OCI-LY1 (cell line): ENCODE measurements around the gene ABHD17B.

Experiments used
- CTCF ChIP-seq: fragments of 200-600 bp; sonication (generic), shearing (Covaris generic); IDR thresholded peaks from 2 replicates; pipeline ENCODE4 v1.5.1; 2017; ENCODE audit warnings: mild to moderate bottlenecking, antibody characterized with exemption, low read length, moderate library complexity, mixed read lengths
- EZH2 ChIP-seq: fragments of 200-600 bp; sonication (generic), shearing (Covaris generic); IDR thresholded peaks from 2 replicates; pipeline ENCODE4 v1.8.0; 2017; ENCODE audit warnings: borderline replicate concordance, mixed run types, mild to moderate bottlenecking, antibody characterized with exemption, low read length, moderate library complexity, mixed read lengths

GRCh38 chr9:71850996-71851395 lies 60.0 kb downstream of the ABHD17B start:
- TF ChIP-seq EZH2 (no peak), CTCF (no peak)
